Measurements from ENCODE around the gene PAK5. TPM values are rescaled to one million over a fixed set of nuclear protein-coding genes. Genes with fewer than 3 reads are reported as not detected.

The PAK5 gene
- total and polyA plus RNA-seq, 2 experiments from 2014 or later = 0.57 to 1.1 TPM

- H3K9me2 ChIP-seq (ENCODE audit: insufficient read depth) = no peaks in the 10 kb centered on the region
- no peaks in the 10 kb centered on the region for H3K79me2 ChIP-seq (replicated peaks; ENCODE audit: insufficient read depth)
- H2AFZ ChIP-seq = no peak overlapping the region
- no peaks in the 10 kb centered on the region for H3K27me3 Mint-ChIP-seq (ENCODE audit: insufficient read depth, low read depth, poor library complexity)
- H3K4me1 ChIP-seq (ENCODE audit: insufficient read depth) = no peaks in the 10 kb centered on the region
- no peak overlapping the region for H3K4me3 ChIP-seq
- H3K9me3 Mint-ChIP-seq = peaks cover 13% of the 10 kb centered on the region; the same call in 2 of the 3 replicates
- TF ChIP-seq POLR2AphosphoS5 (IDR thresholded peaks at IDR 0.05; ENCODE audit: low read depth) (no peak), STAT1 (IDR thresholded peaks at IDR 0.05; ENCODE audit: unreplicated experiment) (no peak), EZH2phosphoT487 (IDR thresholded peaks at IDR 0.05; ENCODE audit: unreplicated experiment) (no peak), EZH2 (IDR thresholded peaks at IDR 0.05; ENCODE audit: low read depth, unreplicated experiment) (no peak), CTCF (conservative IDR thresholded peaks at IDR 0.05; ENCODE audit: low read depth in 2 of 2) (no peak), ZNF114 (CRISPR knock-in tag; IDR thresholded peaks at IDR 0.05) (no peak), ZNF331 (CRISPR knock-in tag; IDR thresholded peaks at IDR 0.05; ENCODE audit: low read depth) (no peak), ETS1 (IDR thresholded peaks at IDR 0.05) (no peak), CREB1 (CRISPR knock-in tag; IDR thresholded peaks at IDR 0.05; ENCODE audit: low read depth) (no peak), NANOG (IDR thresholded peaks at IDR 0.05; ENCODE audit: borderline replicate concordance) (no peak), ZNF462 (CRISPR knock-in tag; IDR thresholded peaks at IDR 0.05) (no peak), JUNB (IDR thresholded peaks at IDR 0.05; ENCODE audit: unreplicated experiment) (no peak)
- DNase-seq (ENCODE audit: low spot score) (no peak), ATAC-seq (no peak)
- H3K36me3 ChIP-seq (ENCODE audit: insufficient read depth) = no peaks in the 10 kb centered on the region
- H3K4me1 Mint-ChIP-seq = peaks cover 5% of the 10 kb centered on the region; the same call in 2 of the 3 replicates
- no peaks in the 10 kb centered on the region for H3K27me3 ChIP-seq (ENCODE audit: insufficient read depth)
- no peaks in the 10 kb centered on the region for H3F3A ChIP-seq (replicated peaks; ENCODE audit: low read depth)
- no peak overlapping the region for H3K27ac ChIP-seq (ENCODE audit: low read depth)
- no peak overlapping the region for H3K4me2 ChIP-seq
- H4K20me1 ChIP-seq (replicated peaks; ENCODE audit: insufficient read depth) = no peaks in the 10 kb centered on the region
- no peak overlapping the region for H3K4me3 Mint-ChIP-seq
- no peak overlapping the region for H3K27ac Mint-ChIP-seq
- peaks cover 8% of the 10 kb centered on the region; the same call in 1 of the 3 replicates for H3K36me3 Mint-ChIP-seq (ENCODE audit: low read depth)
Measured at GRCh38 chr20:9602847-9603183, 236.1 kb downstream of the PAK5 start.
